Retinal pigment epithelial cell (primary cell): ENCODE results near the gene AHCYL2.

ENCODE experiments used
- DNase-seq: peaks from one replicate; pipeline ENCODE4 v3.0.0-alpha.2; 2010; ENCODE audit warnings: low read depth
- H3K4me3 ChIP-seq: 2 replicates; pipeline ENCODE4 v1.5.1; 2011; ENCODE audit warnings: mild to moderate bottlenecking, low read length, control low read depth, moderate library complexity
- TF ChIP-seq, protein P1 (sequence below): conservative IDR thresholded peaks from 2 replicates; pipeline ENCODE4 v1.5.1; 2011; ENCODE audit warnings: low read depth, low read length, control low read depth, inconsistent platforms

AHCYL2 gene

DNA sequence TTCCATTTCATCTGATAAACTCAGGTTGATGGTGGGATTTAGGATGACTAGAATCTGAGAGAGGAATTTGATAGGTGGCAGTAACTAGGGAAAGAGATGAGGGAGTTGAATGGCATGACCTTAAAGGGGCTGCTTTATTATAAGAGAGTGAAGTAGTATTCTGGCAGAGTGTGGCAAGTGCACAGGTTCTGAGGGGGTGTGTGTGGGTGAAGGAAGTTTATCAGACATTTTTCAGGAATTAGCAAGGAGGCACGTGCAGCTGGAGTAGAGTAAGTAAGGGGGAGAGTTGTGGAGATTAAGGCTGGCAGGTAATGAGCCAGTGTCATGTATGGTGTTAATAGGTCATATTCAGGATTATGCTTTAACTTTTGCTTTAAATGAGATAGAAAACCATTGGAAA is 40.5 kb downstream of the AHCYL2 start:
- H3K4me3 ChIP-seq: no peak overlapping the region
- DNase-seq: no peak
- TF ChIP-seq, protein P1, sequence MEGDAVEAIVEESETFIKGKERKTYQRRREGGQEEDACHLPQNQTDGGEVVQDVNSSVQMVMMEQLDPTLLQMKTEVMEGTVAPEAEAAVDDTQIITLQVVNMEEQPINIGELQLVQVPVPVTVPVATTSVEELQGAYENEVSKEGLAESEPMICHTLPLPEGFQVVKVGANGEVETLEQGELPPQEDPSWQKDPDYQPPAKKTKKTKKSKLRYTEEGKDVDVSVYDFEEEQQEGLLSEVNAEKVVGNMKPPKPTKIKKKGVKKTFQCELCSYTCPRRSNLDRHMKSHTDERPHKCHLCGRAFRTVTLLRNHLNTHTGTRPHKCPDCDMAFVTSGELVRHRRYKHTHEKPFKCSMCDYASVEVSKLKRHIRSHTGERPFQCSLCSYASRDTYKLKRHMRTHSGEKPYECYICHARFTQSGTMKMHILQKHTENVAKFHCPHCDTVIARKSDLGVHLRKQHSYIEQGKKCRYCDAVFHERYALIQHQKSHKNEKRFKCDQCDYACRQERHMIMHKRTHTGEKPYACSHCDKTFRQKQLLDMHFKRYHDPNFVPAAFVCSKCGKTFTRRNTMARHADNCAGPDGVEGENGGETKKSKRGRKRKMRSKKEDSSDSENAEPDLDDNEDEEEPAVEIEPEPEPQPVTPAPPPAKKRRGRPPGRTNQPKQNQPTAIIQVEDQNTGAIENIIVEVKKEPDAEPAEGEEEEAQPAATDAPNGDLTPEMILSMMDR: no peak

DNA sequence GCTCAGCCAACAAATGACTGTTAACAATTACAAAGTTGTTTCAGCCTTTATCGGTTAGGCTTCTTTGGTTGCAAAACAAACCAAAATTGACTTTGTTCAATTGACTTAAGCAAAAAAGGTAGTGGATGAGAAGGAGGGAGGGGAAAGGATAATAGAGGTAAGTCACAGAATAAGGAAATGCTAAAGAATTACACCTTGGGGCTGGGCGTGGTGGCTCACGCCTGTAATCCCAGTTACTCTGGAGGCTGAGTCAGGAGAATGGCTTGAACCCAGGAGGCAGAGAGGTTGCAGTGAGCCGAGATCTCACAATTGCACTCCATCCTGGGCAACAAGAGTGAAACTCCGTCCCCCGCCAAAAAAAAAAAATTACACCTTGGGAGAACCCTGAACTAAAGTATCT is 41.4 kb downstream of the AHCYL2 start:
- no peak for DNase-seq
- TF ChIP-seq, protein P1: no peak
- H3K4me3 ChIP-seq: no peak overlapping the region

GRCh38 chr7:129270077-129270476 is 45.2 kb downstream of the AHCYL2 start:
- H3K4me3 ChIP-seq: no peak overlapping the region
- TF ChIP-seq, protein P1: no peak
- no peak for DNase-seq

- TF ChIP-seq, protein P1: peak; percentile 84
- DNase-seq: no peak
- no peak overlapping the region for H3K4me3 ChIP-seq
Observed at GRCh38 chr7:129271500-129272355, 46.9 kb downstream of the AHCYL2 start.

GRCh38 chr7:129273936-129274335 is 49.1 kb downstream of the AHCYL2 start:
- TF ChIP-seq, protein P1: no peak
- no peak for DNase-seq

DNA sequence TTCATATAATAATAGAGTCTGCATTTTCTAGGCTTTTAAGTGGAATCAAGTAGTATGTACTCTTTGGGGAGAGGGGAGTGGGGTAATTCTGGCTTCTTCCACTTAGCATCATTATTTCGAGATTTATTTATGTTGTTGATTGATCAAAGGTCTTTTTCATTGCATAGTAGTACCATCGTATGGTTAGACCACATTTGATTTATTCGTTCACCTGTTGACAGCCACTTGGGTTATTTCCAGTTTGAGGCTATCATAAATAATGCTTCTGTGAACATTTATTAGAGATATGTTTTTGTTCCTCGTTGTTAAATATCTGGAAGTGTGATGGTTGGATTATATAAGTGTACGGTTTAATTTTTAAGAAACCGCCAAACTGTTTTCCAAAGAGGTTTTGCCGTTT is 52.8 kb downstream of the AHCYL2 start:
- DNase-seq: no peak
- H3K4me3 ChIP-seq: no peak overlapping the region
- TF ChIP-seq, protein P1: no peak

More at GRCh38 chr7:129273936-129274335, 49.1 kb downstream of the AHCYL2 start:
- H3K4me3 ChIP-seq: no peak overlapping the region

DNA sequence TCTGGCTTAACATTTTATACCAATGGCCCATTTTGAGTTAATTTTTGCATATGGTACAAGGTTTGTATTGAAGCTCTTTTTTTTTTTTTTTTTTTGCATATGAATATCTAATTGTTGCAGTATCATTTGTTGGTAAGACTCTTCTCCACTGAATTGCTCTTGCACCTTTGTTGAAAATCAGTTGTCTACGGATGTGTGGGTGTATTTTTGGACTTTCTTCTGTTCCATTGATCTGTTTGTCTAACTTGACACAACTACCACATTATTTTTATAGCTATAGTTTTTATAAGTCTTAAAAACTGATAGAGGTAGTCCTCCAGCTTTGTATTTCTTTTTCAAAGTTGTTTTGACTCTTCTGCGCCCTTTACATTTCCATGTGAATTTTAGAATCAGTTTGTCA is 53.9 kb downstream of the AHCYL2 start:
- no peak for DNase-seq
- TF ChIP-seq, protein P1: no peak
- no peak overlapping the region for H3K4me3 ChIP-seq
